ENCODE results near the gene TMEM59. TPM values are rescaled to one million over a fixed set of nuclear protein-coding genes. Genes with fewer than 3 reads are reported as not detected.

TMEM59 gene, protein sequence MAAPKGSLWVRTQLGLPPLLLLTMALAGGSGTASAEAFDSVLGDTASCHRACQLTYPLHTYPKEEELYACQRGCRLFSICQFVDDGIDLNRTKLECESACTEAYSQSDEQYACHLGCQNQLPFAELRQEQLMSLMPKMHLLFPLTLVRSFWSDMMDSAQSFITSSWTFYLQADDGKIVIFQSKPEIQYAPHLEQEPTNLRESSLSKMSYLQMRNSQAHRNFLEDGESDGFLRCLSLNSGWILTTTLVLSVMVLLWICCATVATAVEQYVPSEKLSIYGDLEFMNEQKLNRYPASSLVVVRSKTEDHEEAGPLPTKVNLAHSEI
- total RNA-seq (2022; extraction: Qiagen RNA extraction) = 109 to 139 TPM (median 117 TPM) in 5 replicates

DNA sequence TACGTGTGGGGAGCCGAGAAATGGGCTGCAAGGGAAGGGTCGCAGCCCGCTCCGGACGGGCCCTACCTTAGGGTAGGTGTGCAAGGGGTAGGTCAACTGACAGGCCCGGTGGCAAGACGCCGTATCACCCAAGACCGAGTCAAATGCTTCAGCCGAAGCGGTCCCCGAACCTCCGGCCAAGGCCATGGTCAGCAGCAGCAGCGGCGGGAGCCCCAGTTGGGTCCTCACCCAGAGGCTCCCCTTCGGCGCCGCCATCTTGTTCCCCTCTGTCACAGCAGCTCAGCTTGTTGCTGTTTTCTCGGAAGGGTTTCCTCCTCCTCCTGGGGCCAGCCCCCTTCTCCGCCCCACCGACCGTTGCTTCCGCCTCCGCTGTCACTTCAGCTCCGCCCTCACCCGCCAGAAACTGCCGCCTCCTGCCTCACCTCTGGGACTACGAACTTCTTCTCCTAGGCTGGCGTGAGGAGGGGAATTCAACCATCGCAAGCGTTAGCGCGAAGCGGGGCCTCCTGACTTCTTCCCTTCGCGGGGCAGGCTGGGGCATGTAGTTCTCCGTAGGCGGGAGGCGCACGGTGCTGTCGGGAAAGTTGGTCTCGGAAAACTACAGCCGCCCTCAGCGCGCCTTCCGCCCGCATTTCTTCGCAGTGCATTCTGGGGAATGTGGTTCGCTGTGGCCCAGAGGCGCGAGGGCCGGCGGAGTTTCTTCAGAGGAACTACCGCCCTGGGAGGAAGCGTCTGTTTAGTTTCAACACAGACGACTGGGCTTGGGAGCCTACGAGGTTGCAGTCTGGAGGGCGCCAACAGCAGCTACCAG lies at the start of gene TMEM59, which contains the start of gene TCEANC2:
Gene TMEM59, minus strand, starts transcription at position 271 of the 811 bp plus-strand sequence. Its CDS starts 16 bp downstream, at position 255.
Gene TCEANC2, plus strand, starts transcription at position 675 of the 811 bp plus-strand sequence. CDS start 815 bp downstream, outside the sequence.

DNA sequence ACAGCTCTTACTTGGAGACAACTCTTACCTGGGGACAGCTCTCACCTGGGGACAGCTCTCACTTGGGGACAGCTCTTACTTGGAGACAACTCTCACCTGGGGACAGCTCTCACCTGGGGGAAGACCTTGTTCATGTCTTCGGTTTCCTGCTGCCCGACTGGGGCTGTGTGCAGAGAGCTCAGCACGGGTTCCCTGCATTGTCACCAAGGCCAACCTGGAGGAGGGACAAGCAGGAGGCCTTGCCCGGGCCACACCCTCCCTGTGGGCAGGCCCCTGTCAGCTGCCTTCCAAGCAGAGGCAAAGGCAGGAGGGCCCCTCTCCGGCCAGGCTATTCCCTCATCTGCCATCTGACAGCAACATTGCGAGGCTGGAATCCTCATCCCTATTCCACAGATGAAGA lies 35.0 kb downstream of the TMEM59 start, which contains the start of gene LDLRAD1:
Gene LDLRAD1, minus strand, starts transcription at position 208 of the 400 bp plus-strand sequence. Its CDS starts 74 bp downstream, at position 134.

Other genes starting within 250 kb of the TMEM59 start
- 20.5 to 24.3 TPM (median 21.3 TPM) in 5 replicates for gene NDC1, start 214.9 kb downstream of the TMEM59 start, total RNA-seq (2022; extraction: Qiagen RNA extraction)
- gene YIPF1, start 163.4 kb downstream of the TMEM59 start, total RNA-seq (2022; extraction: Qiagen RNA extraction) = 11.7 to 13.5 TPM (median 12.6 TPM) in 5 replicates
- gene DIO1, start 159.0 kb downstream of the TMEM59 start, total RNA-seq (2022; extraction: Qiagen RNA extraction) = not detected in 5 replicates
- 27.8 to 35.9 TPM (median 30.2 TPM) in 5 replicates for gene IFT25, start 107.5 kb downstream of the TMEM59 start, total RNA-seq (2022; extraction: Qiagen RNA extraction)
- 27.1 to 28.8 TPM (median 28.3 TPM) in 5 replicates for gene LRRC42, start 106.9 kb downstream of the TMEM59 start, total RNA-seq (2022; extraction: Qiagen RNA extraction)
- gene LDLRAD1, start 35.0 kb downstream of the TMEM59 start, total RNA-seq (2022; extraction: Qiagen RNA extraction) = not detected in 5 replicates
- gene TCEANC2, start 404 bp upstream of the TMEM59 start, total RNA-seq (2022; extraction: Qiagen RNA extraction) = 1.8 to 2.5 TPM (median 2.3 TPM) in 5 replicates
- 0.07 TPM in 1 of 5 replicates, not detected in the others for gene CDCP2, start 99.8 kb upstream of the TMEM59 start, total RNA-seq (2022; extraction: Qiagen RNA extraction)
- gene CYB5RL, start 146.8 kb upstream of the TMEM59 start, total RNA-seq (2022; extraction: Qiagen RNA extraction) = 2.4 to 3.7 TPM (median 3.0 TPM) in 5 replicates
- 87.8 to 96.3 TPM (median 94.2 TPM) in 5 replicates for gene MRPL37, start 147.0 kb upstream of the TMEM59 start, total RNA-seq (2022; extraction: Qiagen RNA extraction)

All from A549 treated with AZD2906 at 1 μM for 4 hours (cell line).